SH-SY5Y (cell line): Measurements from ENCODE around the gene PRDM16.

Source experiments
- GATA2 ChIP-seq: IDR thresholded peaks from 2 replicates; pipeline ENCODE4 v1.6.1; 2011; ENCODE audit warnings: mild to moderate bottlenecking, low read depth, low read length
- GATA3 ChIP-seq: IDR thresholded peaks from 2 replicates; pipeline ENCODE4 v1.6.1; 2011; ENCODE audit warnings: low read depth, mild to moderate bottlenecking, low read length, moderate library complexity

DNA sequence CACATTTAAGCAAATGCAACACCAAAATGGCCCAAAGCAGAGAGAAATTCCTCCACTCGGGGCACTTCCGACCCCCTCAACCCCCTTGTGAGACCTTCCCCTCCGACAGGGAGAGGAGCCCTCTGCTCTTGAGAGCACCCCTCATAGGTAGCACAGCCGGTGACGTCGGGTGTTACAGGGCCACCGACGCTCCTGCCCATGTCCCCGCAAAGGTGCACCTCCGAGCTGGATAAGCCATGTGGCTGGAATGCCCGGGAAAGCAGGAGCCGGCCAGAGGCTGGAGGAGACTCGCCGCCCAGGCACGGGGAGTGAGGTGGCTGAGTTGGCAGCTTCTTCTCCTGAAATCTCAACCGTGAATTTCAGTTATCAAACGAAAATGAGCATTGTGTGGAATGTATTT lies 318.4 kb downstream of the PRDM16 start:
- no peak for TF ChIP-seq GATA3
- TF ChIP-seq GATA2, result no peak
